GM21528 (cell line): Measurements from ENCODE around the gene CNTFR.

Source experiments
- ATAC-seq: cut with Tn5 transposase; IDR thresholded peaks from one replicate; pipeline ENCODE4 v1.9.1; 2021; ENCODE audit warnings: mild to moderate bottlenecking, moderate library complexity; ENCODE audit not compliant: unreplicated experiment, low FRiP score

CNTFR gene

GRCh38 chr9:34512131-34513078, 77.1 kb downstream of the CNTFR start:
- ATAC-seq, result no peak

GRCh38 chr9:34510497-34511468, 78.7 kb downstream of the CNTFR start:
- no peak for ATAC-seq

GRCh38 chr9:34508951-34509350, 80.6 kb downstream of the CNTFR start:
- ATAC-seq, result no peak

- ATAC-seq, result no peak
Observed at GRCh38 chr9:34508463-34508862, 81.1 kb downstream of the CNTFR start.

- ATAC-seq, result no peak
Observed at GRCh38 chr9:34507966-34508365, 81.6 kb downstream of the CNTFR start.

- no peak for ATAC-seq
Observed at GRCh38 chr9:34507556-34507955, 82.0 kb downstream of the CNTFR start.

GRCh38 chr9:34506623-34507022, 82.9 kb downstream of the CNTFR start:
- ATAC-seq, result no peak

GRCh38 chr9:34505370-34506120, 84.0 kb downstream of the CNTFR start:
- no peak for ATAC-seq

- ATAC-seq, result no peak
Observed at GRCh38 chr9:34503406-34503805, 86.1 kb downstream of the CNTFR start.

GRCh38 chr9:34502891-34503290, 86.6 kb downstream of the CNTFR start:
- ATAC-seq, result no peak

GRCh38 chr9:34502471-34502870, 87.1 kb downstream of the CNTFR start:
- ATAC-seq, result no peak

GRCh38 chr9:34501889-34502425, 87.6 kb downstream of the CNTFR start:
- no peak for ATAC-seq
